ENCODE measurements around the gene DNAH7. TPM values are rescaled to one million over a fixed set of nuclear protein-coding genes. Genes with fewer than 3 reads are reported as not detected.

DNAH7 gene
- total and polyA plus RNA-seq, 2 of the 8 experiments (the other 6 are each of a cell fraction or from before 2014, with no cell fraction given) = 0.07 to 0.08 TPM

DNA sequence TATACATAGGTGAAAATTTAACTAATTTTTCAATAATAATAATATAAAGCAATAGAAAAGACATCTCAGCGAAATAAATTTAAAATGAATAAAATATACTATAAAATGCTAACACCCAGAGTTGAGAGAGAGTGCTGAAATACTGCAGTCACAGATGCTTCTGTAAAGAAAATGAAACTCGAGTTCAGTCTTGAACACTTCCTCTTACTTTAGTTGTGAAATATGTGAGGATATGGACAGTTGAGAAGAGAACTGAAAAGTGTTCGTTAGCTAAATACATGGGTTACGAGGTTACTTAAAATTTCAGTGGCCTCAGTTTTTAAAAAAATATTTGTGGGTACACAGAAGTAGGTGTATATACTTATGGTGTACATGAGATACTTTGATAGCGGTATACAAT is 106.8 kb downstream of the DNAH7 start:
- Histone ChIP-seq H2AFZ (ENCODE audit: low read length) (no peak overlapping the region), H2AK5ac (ENCODE audit: low read depth, low read length) (no peak overlapping the region), H3K4me1 (replicated peaks in 1 of 4; ENCODE audit: control insufficient read depth in 3 of 4, insufficient read depth in 4 of 4, low read length in 3 of 4) (no peaks in the 10 kb centered on the region), H3K4ac (replicated peaks; ENCODE audit: insufficient read length, low read depth, low read length) (no peak overlapping the region), H3K23ac (ENCODE audit: insufficient read length) (no peak overlapping the region), H4K20me1 (replicated peaks in 1 of 2; ENCODE audit: control insufficient read depth in 1 of 2, insufficient read depth in 2 of 2, low read length in 2 of 2) (no peaks in the 10 kb centered on the region), H3K4me3 (ENCODE audit: extremely low read depth in 1 of 4, insufficient read depth in 2 of 4, low read depth in 3 of 4, low read length in 4 of 4) (no peak overlapping the region), H3K79me1 (ENCODE audit: low read depth, low read length) (no peaks in the 10 kb centered on the region), H2BK20ac (ENCODE audit: low read length) (no peak overlapping the region), H4K5ac (ENCODE audit: insufficient read length, low read depth, low read length) (no peak overlapping the region), H3K56ac (replicated peaks; ENCODE audit: insufficient read length, low read depth, low read length) (no peak overlapping the region), H3K36me3 (ENCODE audit: control insufficient read depth in 2 of 4, insufficient read depth in 4 of 4, low read length in 3 of 4) (no peaks in the 10 kb centered on the region), H3K23me2 (ENCODE audit: low read depth, low read length) (no peaks in the 10 kb centered on the region), H4K8ac (ENCODE audit: extremely low read depth, insufficient read depth, low read length) (no peak overlapping the region), H2BK5ac (ENCODE audit: low read depth, low read length) (no peak overlapping the region), H3K9ac (replicated peaks in 1 of 4; ENCODE audit: extremely low read depth in 1 of 4, low read depth in 3 of 4, low read length in 3 of 4) (no peak overlapping the region), H3K27me3 (replicated peaks in 1 of 4; ENCODE audit: control insufficient read depth in 3 of 4, extremely low read depth in 1 of 4, insufficient read depth in 3 of 4, low read length in 3 of 4) (no peaks in the 10 kb centered on the region), H3K18ac (ENCODE audit: extremely low read depth, low read length) (no peak overlapping the region), H3K27ac (ENCODE audit: low read depth, low read length) (no peak overlapping the region), H4K91ac (replicated peaks; ENCODE audit: insufficient read length, low read length) (no peak overlapping the region), H3K14ac (ENCODE audit: insufficient read length) (no peak overlapping the region), H2BK120ac (replicated peaks; ENCODE audit: low read depth, low read length) (no peak overlapping the region), H3K4me2 (ENCODE audit: insufficient read depth in 1 of 2, low read depth in 2 of 2, low read length in 2 of 2) (no peak overlapping the region), H2BK15ac (ENCODE audit: low read length) (no peak overlapping the region), H3K79me2 (ENCODE audit: control insufficient read depth in 1 of 2, insufficient read depth in 2 of 2, low read length in 2 of 2) (no peaks in the 10 kb centered on the region), H2BK12ac (ENCODE audit: low read depth, low read length) (no peak overlapping the region), H3K9me3 (ENCODE audit: insufficient read depth in 2 of 2, low read depth in 1 of 2, low read length in 1 of 2) (no peaks in the 10 kb centered on the region)
- POLR2A ChIA-PET (ENCODE audit: partially characterized antibody) = no interaction called here
- DNase-seq (ENCODE audit: low read depth in 1 of 2, low spot score in 2 of 2) = no peak
- CTCF ChIA-PET (ENCODE audit: partially characterized antibody) = no interaction called here
- 88% methylated on average over 5 of the region's 5 CpGs; no CpG with 5 or more reads in 1 of the 2 experiments for WGBS, 2 experiments (ENCODE audit: extremely low coverage in 1 of 2, insufficient coverage in 1 of 2, insufficient read length in 1 of 2, insufficient replicate concordance in 2 of 2, low coverage in 1 of 2, low lambda C conversion rate in 2 of 2, missing lambda C conversion rate in 1 of 2)
- FAIRE-seq = no peak
- TF ChIP-seq SIX5 (IDR thresholded peaks at IDR 0.05; ENCODE audit: low read depth, low read length) (no peak), RXRA (IDR thresholded peaks at IDR 0.05; ENCODE audit: insufficient read depth, low read depth, low read length) (no peak), CBX8 (IDR thresholded peaks at IDR 0.05; ENCODE audit: borderline replicate concordance, low read depth, low read length) (no peak), SP2 (IDR thresholded peaks at IDR 0.05; ENCODE audit: low read length) (no peak), CREB1 (IDR thresholded peaks at IDR 0.05) (no peak)
- TF ChIP-seq, protein P1, sequence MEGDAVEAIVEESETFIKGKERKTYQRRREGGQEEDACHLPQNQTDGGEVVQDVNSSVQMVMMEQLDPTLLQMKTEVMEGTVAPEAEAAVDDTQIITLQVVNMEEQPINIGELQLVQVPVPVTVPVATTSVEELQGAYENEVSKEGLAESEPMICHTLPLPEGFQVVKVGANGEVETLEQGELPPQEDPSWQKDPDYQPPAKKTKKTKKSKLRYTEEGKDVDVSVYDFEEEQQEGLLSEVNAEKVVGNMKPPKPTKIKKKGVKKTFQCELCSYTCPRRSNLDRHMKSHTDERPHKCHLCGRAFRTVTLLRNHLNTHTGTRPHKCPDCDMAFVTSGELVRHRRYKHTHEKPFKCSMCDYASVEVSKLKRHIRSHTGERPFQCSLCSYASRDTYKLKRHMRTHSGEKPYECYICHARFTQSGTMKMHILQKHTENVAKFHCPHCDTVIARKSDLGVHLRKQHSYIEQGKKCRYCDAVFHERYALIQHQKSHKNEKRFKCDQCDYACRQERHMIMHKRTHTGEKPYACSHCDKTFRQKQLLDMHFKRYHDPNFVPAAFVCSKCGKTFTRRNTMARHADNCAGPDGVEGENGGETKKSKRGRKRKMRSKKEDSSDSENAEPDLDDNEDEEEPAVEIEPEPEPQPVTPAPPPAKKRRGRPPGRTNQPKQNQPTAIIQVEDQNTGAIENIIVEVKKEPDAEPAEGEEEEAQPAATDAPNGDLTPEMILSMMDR (IDR thresholded peaks at IDR 0.05; ENCODE audit: control extremely low read depth in 1 of 3, insufficient read depth in 1 of 3, low read depth in 1 of 3, low read length in 3 of 3) = no peak
- TF ChIP-seq, protein P2, sequence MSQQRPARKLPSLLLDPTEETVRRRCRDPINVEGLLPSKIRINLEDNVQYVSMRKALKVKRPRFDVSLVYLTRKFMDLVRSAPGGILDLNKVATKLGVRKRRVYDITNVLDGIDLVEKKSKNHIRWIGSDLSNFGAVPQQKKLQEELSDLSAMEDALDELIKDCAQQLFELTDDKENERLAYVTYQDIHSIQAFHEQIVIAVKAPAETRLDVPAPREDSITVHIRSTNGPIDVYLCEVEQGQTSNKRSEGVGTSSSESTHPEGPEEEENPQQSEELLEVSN (IDR thresholded peaks at IDR 0.05) = no peak
- TF ChIP-seq, protein P3, sequence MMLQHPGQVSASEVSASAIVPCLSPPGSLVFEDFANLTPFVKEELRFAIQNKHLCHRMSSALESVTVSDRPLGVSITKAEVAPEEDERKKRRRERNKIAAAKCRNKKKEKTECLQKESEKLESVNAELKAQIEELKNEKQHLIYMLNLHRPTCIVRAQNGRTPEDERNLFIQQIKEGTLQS (IDR thresholded peaks at IDR 0.05; ENCODE audit: insufficient read depth, low read depth, low read length) = no peak
